ENCODE results near the gene FOXP1. TPM values are rescaled to one million over a fixed set of nuclear protein-coding genes. Genes with fewer than 3 reads are reported as not detected.

The FOXP1 gene
- total and polyA plus RNA-seq, 3 donors from 2014 or later: 37.8 to 105 (median 75.9) TPM

DNA sequence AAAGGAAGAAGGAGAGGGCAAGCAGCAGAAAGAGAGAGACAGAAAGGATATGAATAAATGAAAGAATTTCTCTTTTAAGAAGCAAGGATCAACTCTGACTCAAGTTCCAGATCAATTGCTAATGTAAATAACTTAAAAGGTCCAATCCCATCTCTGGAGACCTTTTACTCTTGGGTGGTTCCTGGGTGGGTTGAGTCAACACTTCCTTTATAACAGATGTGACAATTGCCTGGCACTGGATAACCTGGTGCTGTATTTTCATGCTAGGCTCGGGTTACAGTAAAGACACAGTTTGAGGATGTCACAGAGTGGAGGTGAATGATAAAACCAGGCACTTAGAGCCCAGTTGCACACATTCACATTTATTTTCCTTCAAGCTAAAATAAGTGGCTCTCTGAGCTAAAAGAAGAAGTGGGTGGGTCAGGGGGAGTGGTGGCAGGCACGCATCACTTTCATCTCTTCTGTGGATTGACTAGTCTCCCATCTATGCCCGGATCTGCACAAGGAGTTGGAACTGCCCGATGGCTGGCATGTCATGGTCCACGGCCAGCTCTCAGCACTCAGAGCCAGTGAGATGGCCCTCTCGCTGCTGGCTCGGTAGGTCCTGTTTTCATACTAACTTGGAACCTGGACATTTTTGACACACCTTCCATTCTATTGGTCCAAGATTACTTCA, 465.8 kb downstream of the FOXP1 start:
- 88 to 92% methylated on average over 7 of the region's 7 CpGs for WGBS, 2 donors
- no peak for TF ChIP-seq POLR2A (IDR thresholded peaks at IDR 0.05)
- TF ChIP-seq, protein P1, sequence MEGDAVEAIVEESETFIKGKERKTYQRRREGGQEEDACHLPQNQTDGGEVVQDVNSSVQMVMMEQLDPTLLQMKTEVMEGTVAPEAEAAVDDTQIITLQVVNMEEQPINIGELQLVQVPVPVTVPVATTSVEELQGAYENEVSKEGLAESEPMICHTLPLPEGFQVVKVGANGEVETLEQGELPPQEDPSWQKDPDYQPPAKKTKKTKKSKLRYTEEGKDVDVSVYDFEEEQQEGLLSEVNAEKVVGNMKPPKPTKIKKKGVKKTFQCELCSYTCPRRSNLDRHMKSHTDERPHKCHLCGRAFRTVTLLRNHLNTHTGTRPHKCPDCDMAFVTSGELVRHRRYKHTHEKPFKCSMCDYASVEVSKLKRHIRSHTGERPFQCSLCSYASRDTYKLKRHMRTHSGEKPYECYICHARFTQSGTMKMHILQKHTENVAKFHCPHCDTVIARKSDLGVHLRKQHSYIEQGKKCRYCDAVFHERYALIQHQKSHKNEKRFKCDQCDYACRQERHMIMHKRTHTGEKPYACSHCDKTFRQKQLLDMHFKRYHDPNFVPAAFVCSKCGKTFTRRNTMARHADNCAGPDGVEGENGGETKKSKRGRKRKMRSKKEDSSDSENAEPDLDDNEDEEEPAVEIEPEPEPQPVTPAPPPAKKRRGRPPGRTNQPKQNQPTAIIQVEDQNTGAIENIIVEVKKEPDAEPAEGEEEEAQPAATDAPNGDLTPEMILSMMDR (IDR thresholded peaks at IDR 0.05): no peak
- intact Hi-C loops (cut with DNase I; ENCODE audit: low total_unique reads): no loop called here
- Histone ChIP-seq H3K27ac (no peak overlapping the region), H3K36me3 (ENCODE audit: low read depth, missing control alignments) (no peaks in the 10 kb centered on the region), H3K4me1 (no peaks in the 10 kb centered on the region), H3K4me3 (no peak overlapping the region), H3K9me3 (no peaks in the 10 kb centered on the region), H3K27me3 (no peaks in the 10 kb centered on the region)
- DNase-seq: no peak

DNA sequence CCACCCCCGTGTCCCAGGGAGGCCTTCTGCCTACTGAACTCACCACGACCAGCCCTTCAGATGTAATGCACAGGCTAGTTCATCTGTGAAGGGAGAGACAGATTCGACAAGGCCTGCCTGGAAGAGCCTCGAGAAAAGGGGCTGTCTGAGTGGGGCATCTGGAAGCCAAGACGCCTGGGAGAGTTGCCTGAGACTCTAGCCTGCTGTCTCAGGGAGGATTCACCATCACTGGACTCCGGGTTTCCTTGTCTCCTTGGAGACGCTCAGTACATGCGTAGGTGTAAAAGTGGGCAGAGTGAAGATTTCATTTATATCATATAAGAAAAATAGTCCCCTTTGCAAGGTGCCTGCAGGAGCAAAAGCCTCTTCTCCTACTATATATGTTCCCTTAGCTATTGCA, 468.9 kb downstream of the FOXP1 start:
- intact Hi-C loops (cut with DNase I; ENCODE audit: low total_unique reads): no loop called here
- DNase-seq: no peak
- Histone ChIP-seq H3K36me3 (ENCODE audit: low read depth, missing control alignments) (no peaks in the 10 kb centered on the region), H3K4me3 (no peak overlapping the region), H3K27me3 (no peaks in the 10 kb centered on the region), H3K27ac (no peak overlapping the region), H3K9me3 (no peaks in the 10 kb centered on the region), H3K4me1 (peaks cover 3% of the 10 kb centered on the region)
- 83% methylated on average over 8 of the region's 8 CpGs for WGBS, 2 donors
- TF ChIP-seq, protein P1 (IDR thresholded peaks at IDR 0.05): no peak
- no peak for TF ChIP-seq POLR2A (IDR thresholded peaks at IDR 0.05)

DNA sequence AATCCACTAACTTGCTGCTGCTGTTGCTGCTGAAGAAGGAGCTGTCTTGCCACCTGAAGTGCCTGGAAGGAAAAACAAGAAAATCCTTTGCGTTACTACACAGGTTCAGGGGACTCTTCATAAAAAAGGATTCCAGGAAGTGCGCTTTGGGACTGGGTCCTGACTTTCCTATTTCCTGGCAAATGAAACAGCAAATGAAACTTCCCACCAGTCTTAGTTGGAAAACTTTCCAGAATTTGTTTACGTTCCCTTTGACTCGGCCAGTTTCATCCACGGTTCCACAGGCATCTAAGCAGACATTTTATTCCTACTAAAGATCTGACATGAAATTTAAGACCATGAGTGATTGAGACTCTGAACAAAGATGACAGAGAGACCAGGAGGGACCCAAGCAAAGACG, 471.0 kb downstream of the FOXP1 start:
- H3K36me3 ChIP-seq (ENCODE audit: low read depth, missing control alignments): no peaks in the 10 kb centered on the region
- H3K4me1 ChIP-seq: peaks cover 7% of the 10 kb centered on the region
- no peaks in the 10 kb centered on the region for H3K27me3 ChIP-seq
- TF ChIP-seq, protein P1 (IDR thresholded peaks at IDR 0.05): no peak
- TF ChIP-seq POLR2A (IDR thresholded peaks at IDR 0.05): no peak
- H3K27ac ChIP-seq: no peak overlapping the region
- H3K9me3 ChIP-seq: no peaks in the 10 kb centered on the region
- WGBS, 2 donors: 54 to 60% methylated on average over 6 of the region's 6 CpGs
- H3K4me3 ChIP-seq: no peak overlapping the region
- intact Hi-C loops (cut with DNase I; ENCODE audit: low total_unique reads): no loop called here
- DNase-seq: no peak

DNA sequence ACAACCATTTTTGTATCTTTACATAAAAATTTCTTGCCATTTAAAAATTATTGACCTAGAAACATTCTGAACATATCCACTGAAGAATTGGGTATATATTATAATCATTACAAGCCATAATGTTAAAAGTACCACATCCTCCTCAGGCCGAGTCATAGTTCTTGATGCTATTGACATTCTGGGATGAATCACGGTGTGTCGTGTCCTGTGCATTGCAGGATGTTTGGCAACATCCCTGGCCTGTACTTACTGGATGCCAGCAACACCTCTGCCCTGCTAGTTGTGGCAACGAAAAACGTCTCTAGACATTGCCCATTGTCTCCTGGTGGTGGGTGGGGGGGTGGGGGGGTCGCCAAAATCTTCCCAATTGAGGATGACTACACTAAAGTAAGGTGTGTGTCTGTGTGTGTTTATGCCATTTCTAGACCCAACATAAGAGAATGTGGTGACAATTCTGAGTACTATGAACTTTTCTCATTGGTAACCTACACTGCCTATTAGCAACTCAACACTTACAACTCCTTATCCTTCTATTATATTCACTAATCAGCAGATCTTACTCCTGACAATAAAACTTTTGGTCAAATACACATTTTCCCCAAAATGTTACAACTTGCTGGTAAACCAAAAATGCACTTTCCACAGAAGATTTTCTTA, 471.6 kb downstream of the FOXP1 start:
- intact Hi-C loops (cut with DNase I; ENCODE audit: low total_unique reads): no loop called here
- DNase-seq: no peak
- no peak for TF ChIP-seq POLR2A (IDR thresholded peaks at IDR 0.05)
- TF ChIP-seq, protein P1 (IDR thresholded peaks at IDR 0.05): no peak
- WGBS, 2 donors: 73 to 83% methylated on average over 6 of the region's 6 CpGs
- H3K36me3 ChIP-seq (ENCODE audit: low read depth, missing control alignments): no peaks in the 10 kb centered on the region
- H3K4me1 ChIP-seq: peaks cover 9% of the 10 kb centered on the region
- H3K27ac ChIP-seq: no peak overlapping the region
- H3K4me3 ChIP-seq: no peak overlapping the region
- H3K27me3 ChIP-seq: no peaks in the 10 kb centered on the region
- H3K9me3 ChIP-seq: no peaks in the 10 kb centered on the region
